T-helper 22 cell (primary cell): ENCODE results near the gene XYLT2.
"Not testable (repeated sequence)": the region's sequence is repeated elsewhere in the genome, so short reads cannot be mapped to it uniquely, and the experiment has no call there.

Experiments
- DNase-seq: peaks from one replicate; pipeline ENCODE4 v3.0.0-alpha.2; 2020; ENCODE audit warnings: low read depth

Gene XYLT2

DNA sequence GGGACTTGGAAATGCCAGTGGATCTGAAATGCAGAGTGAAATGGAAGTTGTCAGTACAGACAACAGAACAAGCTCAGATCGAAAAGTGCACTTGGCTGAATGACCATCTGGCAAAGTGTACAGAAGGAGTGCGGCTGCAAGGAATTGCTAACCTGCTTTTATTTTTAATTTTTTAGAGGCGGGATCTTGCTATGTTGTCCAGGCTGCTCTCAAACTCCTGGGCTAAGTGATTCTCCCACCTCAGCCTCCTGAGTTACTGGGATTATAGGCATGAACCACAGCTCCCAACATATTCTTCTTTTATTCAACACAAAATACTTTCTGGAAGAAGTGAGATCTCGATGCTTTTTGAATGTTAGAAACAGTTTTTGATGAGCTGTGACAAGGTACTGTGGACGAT is 47.8 kb downstream of the XYLT2 start:
- no peak for DNase-seq

DNA sequence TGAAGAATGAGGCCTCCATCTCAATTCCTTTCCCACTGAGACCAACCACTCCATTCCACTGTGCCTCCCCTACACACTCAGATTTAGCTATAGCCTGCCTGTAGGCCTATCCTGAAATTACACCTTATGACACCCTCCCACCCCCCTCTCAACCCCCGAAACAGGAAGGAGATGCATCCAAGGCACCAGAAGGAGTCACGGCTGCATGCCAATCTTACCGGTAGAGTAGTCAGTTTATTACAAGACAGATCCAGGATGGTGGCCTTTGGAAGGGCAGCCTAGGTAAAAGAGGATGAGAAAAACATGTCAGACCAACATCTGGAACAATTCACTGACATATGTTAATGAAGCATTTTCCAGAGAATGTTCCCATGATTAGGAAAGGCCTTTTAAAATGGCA is 48.8 kb downstream of the XYLT2 start:
- no peak for DNase-seq

DNA sequence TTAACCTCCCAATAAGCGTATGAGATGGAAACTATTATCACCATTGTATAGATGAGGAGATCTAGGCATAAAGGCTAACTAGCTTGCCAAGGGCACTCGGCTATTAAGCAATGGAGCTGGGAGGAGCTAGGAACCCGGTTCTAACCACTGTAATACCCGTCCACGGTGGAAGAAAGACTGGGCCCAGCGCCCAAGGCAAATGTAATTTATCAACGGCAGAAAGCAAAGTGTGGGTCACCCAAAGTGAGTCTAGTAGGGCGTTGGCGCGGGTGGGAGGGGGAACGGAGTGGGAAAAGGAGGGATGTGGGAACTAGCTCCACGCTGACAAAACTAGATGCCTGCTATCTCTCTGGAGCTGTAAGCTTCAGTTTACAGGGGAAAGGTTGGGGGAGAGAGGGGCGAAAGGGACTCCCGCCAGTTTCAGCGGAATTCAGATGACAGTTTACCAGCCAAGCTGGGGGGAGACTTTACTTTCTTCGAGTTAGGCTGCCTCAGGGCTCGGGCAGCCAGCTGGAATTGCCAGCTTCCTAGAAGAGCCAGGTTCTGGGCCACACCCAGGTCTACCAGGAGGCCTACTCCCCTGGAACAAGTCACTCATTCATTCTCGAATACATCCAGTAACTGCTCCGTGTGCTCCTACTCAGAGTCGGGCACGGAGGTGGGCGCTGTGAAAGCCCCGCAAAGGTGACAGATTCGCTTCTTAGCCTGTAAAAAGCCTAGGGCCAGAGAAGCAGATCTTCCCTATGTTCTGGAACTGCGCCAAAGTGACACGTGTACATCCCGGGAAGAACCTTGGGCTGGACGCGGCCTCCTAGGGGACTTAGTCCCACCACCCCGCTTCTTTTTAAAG is 50.6 kb downstream of the XYLT2 start:
- no peak for DNase-seq

DNA sequence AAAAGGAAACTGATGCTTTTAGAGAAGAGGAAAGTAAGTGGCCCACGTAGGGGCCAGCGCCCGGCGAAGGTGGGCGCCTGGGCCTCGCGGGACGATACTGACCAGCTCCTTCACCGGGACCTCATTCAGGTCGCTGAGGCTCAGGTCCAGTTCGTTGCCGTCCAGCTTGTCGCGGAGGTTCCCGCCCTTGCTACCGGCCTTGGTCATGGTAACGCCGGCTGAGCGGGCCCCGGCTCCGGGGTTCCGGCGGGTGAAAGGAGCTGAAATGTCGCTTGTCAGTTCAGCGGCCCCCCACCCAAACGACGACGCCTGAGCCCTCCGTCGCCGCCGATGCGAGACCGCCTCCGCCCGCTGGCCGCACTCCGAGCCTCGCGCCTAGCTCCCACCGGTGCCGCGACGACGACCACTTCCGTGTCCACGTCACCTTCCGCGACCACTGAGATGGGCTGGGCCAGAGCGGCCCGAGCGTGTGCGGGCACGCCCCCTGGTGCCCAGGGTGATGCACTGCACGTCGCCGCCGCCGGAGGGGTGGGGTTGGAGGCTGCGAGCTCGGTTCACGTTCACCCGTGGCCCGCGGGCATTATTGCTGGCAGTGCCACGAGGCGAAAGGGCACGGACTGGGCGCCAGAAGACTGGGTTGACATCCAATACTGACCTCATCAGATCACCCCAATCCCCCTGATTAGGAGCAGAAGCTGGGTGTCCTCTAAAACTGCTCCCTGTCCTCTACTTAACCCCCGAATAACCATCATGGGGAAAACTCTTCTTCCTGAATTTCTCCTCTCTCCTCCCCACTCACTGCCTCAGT is 51.4 kb downstream of the XYLT2 start, which contains the start of gene LRRC59:
TSS of gene LRRC59 (minus strand) at position 413 of the 808 bp plus-strand sequence. CDS start at position 207, 206 bp downstream.
- DNase-seq, result peak; percentile 81

DNA sequence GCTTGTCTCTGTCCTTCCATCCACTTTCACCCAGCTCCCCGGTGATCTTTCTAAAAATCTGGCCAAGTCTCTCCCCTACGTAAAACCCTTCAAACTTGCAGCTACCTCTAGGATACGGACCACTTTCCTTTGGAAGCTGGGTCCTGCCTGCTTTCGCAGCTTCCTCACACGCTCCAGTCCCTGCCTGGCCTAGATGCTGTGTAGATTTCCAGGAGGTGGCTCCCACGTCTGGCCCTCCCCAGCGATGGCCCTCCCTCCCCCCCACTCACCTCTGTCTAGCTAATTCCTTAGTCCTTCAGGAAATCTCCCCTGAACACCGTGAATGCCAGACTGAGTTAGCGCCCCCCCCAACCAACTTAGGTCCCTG is 52.0 kb downstream of the XYLT2 start:
- DNase-seq, result no peak

DNA sequence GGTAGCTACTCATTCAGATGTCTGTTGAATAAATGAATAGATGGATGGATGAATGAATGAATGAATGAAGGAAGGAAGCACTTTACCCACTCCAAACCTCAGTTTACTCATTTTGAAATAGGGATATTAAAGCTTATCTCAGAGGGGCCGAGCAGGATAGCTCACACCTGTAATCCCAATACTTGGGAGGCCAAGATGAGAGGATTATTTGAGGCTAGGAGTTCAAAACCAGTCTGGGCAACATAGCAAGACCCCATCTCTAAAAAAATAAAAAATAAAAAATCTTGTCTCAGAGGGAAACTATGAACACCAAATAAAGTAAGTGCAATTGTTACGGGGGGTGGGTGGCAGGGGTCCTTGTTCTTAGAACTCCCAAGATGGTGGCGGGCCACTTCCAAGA is 52.7 kb downstream of the XYLT2 start:
- not testable (repeated sequence) for DNase-seq

DNA sequence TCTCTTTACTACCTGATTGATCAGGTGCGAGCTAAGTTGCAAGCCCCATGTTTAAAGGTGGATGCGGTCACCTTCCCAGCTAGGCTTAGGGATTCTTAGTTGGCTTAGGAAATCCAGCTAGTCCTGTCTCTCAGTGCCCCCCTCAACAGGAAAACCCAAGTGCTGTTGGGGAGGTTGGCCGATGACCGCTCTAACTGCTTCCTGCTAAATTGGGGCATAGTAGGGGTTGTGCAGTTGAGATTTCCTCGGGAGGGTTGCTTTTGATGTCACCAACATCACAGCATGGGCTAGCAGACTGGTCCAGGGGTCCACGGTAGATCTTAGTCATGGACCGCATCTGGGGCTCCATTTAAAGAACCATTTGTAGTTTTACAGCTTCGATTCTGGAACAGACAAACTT is 53.7 kb downstream of the XYLT2 start:
- DNase-seq, result not testable (repeated sequence)

DNA sequence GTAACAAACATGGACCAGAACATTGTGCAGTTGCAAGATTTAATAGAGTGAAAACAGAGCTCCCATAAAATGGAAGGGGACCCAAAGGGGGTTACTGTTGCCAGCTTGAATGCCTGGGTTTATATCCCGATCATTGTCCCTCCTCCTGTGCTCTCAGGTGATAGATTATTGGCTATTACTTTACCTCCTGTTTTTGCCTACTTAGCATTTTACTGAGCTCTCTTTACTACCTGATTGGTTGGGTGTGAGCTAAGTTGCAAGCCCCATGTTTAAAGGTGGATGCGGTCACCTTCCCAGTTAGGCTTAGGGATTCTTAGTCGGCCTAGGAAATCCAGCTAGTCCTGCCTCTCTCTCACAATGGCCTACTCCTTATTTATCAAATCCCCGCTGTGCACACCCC is 59.4 kb downstream of the XYLT2 start:
- DNase-seq, result not testable (repeated sequence)

DNA sequence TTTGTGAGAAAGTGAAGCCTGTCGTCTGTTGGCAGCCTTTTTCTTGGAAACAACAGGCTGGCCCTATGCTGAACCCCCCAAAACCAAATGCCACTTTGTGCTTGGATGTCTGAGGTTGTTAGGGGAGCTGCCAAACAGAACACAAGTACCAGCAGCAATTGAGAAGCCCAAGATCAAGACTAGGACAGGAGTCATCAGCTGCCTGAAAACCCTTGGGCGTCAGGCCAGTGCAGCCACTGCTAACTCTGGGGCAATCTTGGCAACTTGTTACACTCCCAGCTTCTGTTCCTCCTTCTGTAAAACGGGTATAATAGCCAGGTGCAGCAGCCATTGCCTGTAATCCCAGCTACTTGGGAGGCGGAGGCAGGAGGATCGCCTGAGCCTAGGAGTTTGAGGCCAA is 60.7 kb downstream of the XYLT2 start:
- no peak for DNase-seq

DNA sequence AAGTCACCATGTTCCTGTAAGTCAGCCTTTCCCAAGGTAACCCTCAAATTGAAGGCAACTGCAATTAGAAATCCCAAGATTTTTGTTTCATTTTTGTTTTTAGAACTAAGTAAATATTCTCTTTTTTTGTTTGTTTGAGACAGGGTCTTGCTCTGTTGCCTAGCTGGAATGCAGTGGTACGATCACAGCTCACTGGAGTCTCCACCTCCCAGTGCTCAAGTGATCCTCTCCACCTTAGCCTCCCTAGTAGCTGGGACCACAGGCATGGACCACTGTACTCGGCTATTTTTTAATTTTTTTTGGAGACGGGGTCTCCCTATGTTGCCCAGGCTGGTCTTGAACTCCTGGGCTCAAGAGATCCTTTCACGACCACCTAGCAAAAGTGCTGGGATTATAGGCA is 62.0 kb downstream of the XYLT2 start:
- DNase-seq, result no peak
